Activated gamma-delta T cell treated with Interleukin-2 at 50 U/mL for 16 hours (primary cell): ENCODE results near the gene HESX1.

Source experiments
- DNase-seq: peaks from one replicate; pipeline ENCODE4 v3.0.0-alpha.2; 2020

HESX1 gene

GRCh38 chr3:57166660-57167059, 33.1 kb downstream of the HESX1 start:
- no peak for DNase-seq

GRCh38 chr3:57165641-57166040, 34.1 kb downstream of the HESX1 start:
- DNase-seq, result no peak

GRCh38 chr3:57164657-57165573, 34.9 kb downstream of the HESX1 start, which contains the start of gene IL17RD:
Gene IL17RD (minus strand): TSS chr3:57165353. CDS start chr3:57165286, 67 bp downstream.
- DNase-seq, result peak; percentile 34

- DNase-seq, result no peak
Observed at GRCh38 chr3:57164217-57164656, 35.5 kb downstream of the HESX1 start.

GRCh38 chr3:57163751-57164150, 36.0 kb downstream of the HESX1 start:
- DNase-seq, result no peak

- DNase-seq, result no peak
Observed at GRCh38 chr3:57161915-57162314, 37.9 kb downstream of the HESX1 start.

- DNase-seq, result no peak
Observed at GRCh38 chr3:57160765-57161538, 38.8 kb downstream of the HESX1 start.

GRCh38 chr3:57160076-57160764, 39.6 kb downstream of the HESX1 start:
- no peak for DNase-seq

- no peak for DNase-seq
Observed at GRCh38 chr3:57158813-57159738, 40.7 kb downstream of the HESX1 start.

- DNase-seq, result no peak
Observed at GRCh38 chr3:57158325-57158724, 41.5 kb downstream of the HESX1 start.

GRCh38 chr3:57157545-57157944, 42.2 kb downstream of the HESX1 start:
- no peak for DNase-seq

- no peak for DNase-seq
Observed at GRCh38 chr3:57155310-57155643, 44.5 kb downstream of the HESX1 start.

- DNase-seq, result no peak
Observed at GRCh38 chr3:57154470-57155309, 45.1 kb downstream of the HESX1 start.

- no peak for DNase-seq
Observed at GRCh38 chr3:57152151-57153143, 47.3 kb downstream of the HESX1 start.

GRCh38 chr3:57151749-57152148, 48.0 kb downstream of the HESX1 start:
- DNase-seq, result no peak

- no peak for DNase-seq
Observed at GRCh38 chr3:57151021-57151449, 48.7 kb downstream of the HESX1 start.

- DNase-seq, result no peak
Observed at GRCh38 chr3:57150113-57150581, 49.6 kb downstream of the HESX1 start.
